Measurements from ENCODE around the gene SLC2A5. TPM values are rescaled to one million over a fixed set of nuclear protein-coding genes. Genes with fewer than 3 reads are reported as not detected.

The SLC2A5 gene
- total and polyA plus RNA-seq, 9 of the 15 experiments (the other 6 are each of a cell fraction or from before 2014, with no cell fraction given) = 0.08 TPM; not detected in 8

- no peak for TF ChIP-seq DLX4 (CRISPR knock-in tag; IDR thresholded peaks at IDR 0.05)
Measured at GRCh38 chr1:9073143-9073542, 3.7 kb upstream of the SLC2A5 start (continued).

GRCh38 chr1:9071554-9072235, 2.3 kb upstream of the SLC2A5 start:
- POLR2A ChIA-PET = no interaction called here
- in situ Hi-C loops (cut with MboI) (no loop called here), intact Hi-C loops (cut with micrococcal nuclease) (no loop called here)
- WGBS (ENCODE audit: insufficient coverage, low coverage, missing lambda C conversion rate) = 9% methylated on average over 33 of the region's 50 CpGs
- H3K4me3 ChIP-seq = peak overlapping the region; percentile 22; the same call in 1 of the 2 replicates
- BruUV-seq (replicated peaks) = no TSS peak
- peak; percentile 62 to 72 (median 72) for DNase-seq (ENCODE audit: extremely low read depth in 1 of 4, low spot score in 3 of 4)
- H3K9me1 ChIP-seq (ENCODE audit: control insufficient read depth, insufficient read depth, low read length) = no peaks in the 10 kb centered on the region
- peaks cover 0 to 14% of the 10 kb centered on the region in 2 experiments; a peak in 4 of 5 replicates for H3K4me1 ChIP-seq (replicated peaks in 1 of 2; ENCODE audit: control insufficient read depth in 2 of 2, insufficient read depth in 2 of 2, low read length in 2 of 2)
- H3K79me2 ChIP-seq (ENCODE audit: control insufficient read depth, insufficient read depth, low read length) = no peaks in the 10 kb centered on the region
- H3K27ac ChIP-seq (ENCODE audit: extremely low read depth, low read depth, low read length) = no peak overlapping the region
- H3K4me2 ChIP-seq (ENCODE audit: insufficient read depth, low read length) = peak overlapping the region; percentile 32
- H3K27me3 ChIP-seq (ENCODE audit: control insufficient read depth in 2 of 2, insufficient read depth in 2 of 2, low read length in 2 of 2) = peaks cover 25 to 56% of the 10 kb centered on the region in 2 experiments; a peak in 4 of 5 replicates
- no peaks in the 10 kb centered on the region for H3K36me3 ChIP-seq (ENCODE audit: control insufficient read depth, insufficient read depth, low read length)
- peak; percentile 96 for ATAC-seq
- CTCF ChIA-PET (ENCODE audit: low intra/inter-chr PET ratio) = no interaction called here
- FAIRE-seq = no peak
- H3K9me3 ChIP-seq (replicated peaks; ENCODE audit: control insufficient read depth, insufficient read depth, low read depth, low read length) = no peaks in the 10 kb centered on the region
- H3K9ac ChIP-seq (ENCODE audit: insufficient read depth in 1 of 2, low read depth in 2 of 2, low read length in 2 of 2) = peak overlapping the region; percentile 22 to 69; a peak in 3 of 4 replicates
- peak overlapping the region; percentile 80 for H2AFZ ChIP-seq (ENCODE audit: low read depth, low read length)
- H4K20me1 ChIP-seq (replicated peaks; ENCODE audit: control insufficient read depth, insufficient read depth, low read length) = no peaks in the 10 kb centered on the region
- TF ChIP-seq CHD4 (IDR thresholded peaks at IDR 0.05; ENCODE audit: insufficient read depth, insufficient replicate concordance, low read depth, low read length, poor library complexity, severe bottlenecking) (no peak), NCOA2 (IDR thresholded peaks at IDR 0.05; ENCODE audit: partially characterized antibody in 2 of 2) (no peak), NRF1 (conservative IDR thresholded peaks at IDR 0.05 in 1 of 2, IDR thresholded peaks at IDR 0.05 in 1 of 2) (no peak; a peak in 1 of 4 replicates), ADNP (tag; IDR thresholded peaks at IDR 0.05) (no peak), ATF7 (IDR thresholded peaks at IDR 0.05) (peak; percentile 46), ZNF655 (CRISPR knock-in tag; IDR thresholded peaks at IDR 0.05) (no peak), FOXP4 (CRISPR knock-in tag; IDR thresholded peaks at IDR 0.05; ENCODE audit: borderline replicate concordance) (no peak), MNT (conservative IDR thresholded peaks at IDR 0.05) (no peak), MYC (IDR thresholded peaks at IDR 0.05; ENCODE audit: low read depth, low read length) (no peak; the same call in 1 of the 2 replicates), MYC (CRISPR knock-in tag; IDR thresholded peaks at IDR 0.05; ENCODE audit: borderline replicate concordance, low read depth) (no peak), TCFL5 (CRISPR knock-in tag; conservative IDR thresholded peaks at IDR 0.05) (no peak)
- TF ChIP-seq, protein P1, sequence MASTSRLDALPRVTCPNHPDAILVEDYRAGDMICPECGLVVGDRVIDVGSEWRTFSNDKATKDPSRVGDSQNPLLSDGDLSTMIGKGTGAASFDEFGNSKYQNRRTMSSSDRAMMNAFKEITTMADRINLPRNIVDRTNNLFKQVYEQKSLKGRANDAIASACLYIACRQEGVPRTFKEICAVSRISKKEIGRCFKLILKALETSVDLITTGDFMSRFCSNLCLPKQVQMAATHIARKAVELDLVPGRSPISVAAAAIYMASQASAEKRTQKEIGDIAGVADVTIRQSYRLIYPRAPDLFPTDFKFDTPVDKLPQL (IDR thresholded peaks at IDR 0.05; ENCODE audit: extremely low read depth, insufficient read length) = no peak
